ENCODE data around the gene MYO7B.

MYO7B gene

GRCh38 chr2:127504552-127505430 lies 30.7 kb upstream of the MYO7B start:
- H3K4me3 ChIP-seq (ENCODE audit: low read depth, low read length): no peak overlapping the region
- TF ChIP-seq CTCF (IDR thresholded peaks at IDR 0.05; ENCODE audit: control insufficient read depth, extremely low read depth, insufficient read depth): no peak
- DNase-seq (ENCODE audit: low read depth): no peak

- no peak for DNase-seq (ENCODE audit: low read depth)
- no peak for TF ChIP-seq CTCF (IDR thresholded peaks at IDR 0.05; ENCODE audit: control insufficient read depth, extremely low read depth, insufficient read depth)
- no peak overlapping the region for H3K4me3 ChIP-seq (ENCODE audit: low read depth, low read length)
Measured at GRCh38 chr2:127506510-127506909, 29.0 kb upstream of the MYO7B start.

GRCh38 chr2:127508023-127508630 lies 27.4 kb upstream of the MYO7B start:
- no peak overlapping the region for H3K4me3 ChIP-seq (ENCODE audit: low read depth, low read length)
- no peak for DNase-seq (ENCODE audit: low read depth)
- TF ChIP-seq CTCF (IDR thresholded peaks at IDR 0.05; ENCODE audit: control insufficient read depth, extremely low read depth, insufficient read depth): no peak

GRCh38 chr2:127508631-127509034 lies 26.9 kb upstream of the MYO7B start:
- no peak overlapping the region for H3K4me3 ChIP-seq (ENCODE audit: low read depth, low read length)
- DNase-seq (ENCODE audit: low read depth): no peak

GRCh38 chr2:127510073-127510472 lies 25.4 kb upstream of the MYO7B start:
- DNase-seq (ENCODE audit: low read depth): no peak
- no peak for TF ChIP-seq CTCF (IDR thresholded peaks at IDR 0.05; ENCODE audit: control insufficient read depth, extremely low read depth, insufficient read depth)
- no peak overlapping the region for H3K4me3 ChIP-seq (ENCODE audit: low read depth, low read length)

More at GRCh38 chr2:127508631-127509034, 26.9 kb upstream of the MYO7B start:
- TF ChIP-seq CTCF (IDR thresholded peaks at IDR 0.05; ENCODE audit: control insufficient read depth, extremely low read depth, insufficient read depth): no peak

- no peak for DNase-seq (ENCODE audit: low read depth)
- TF ChIP-seq CTCF (IDR thresholded peaks at IDR 0.05; ENCODE audit: control insufficient read depth, extremely low read depth, insufficient read depth): no peak
- H3K4me3 ChIP-seq (ENCODE audit: low read depth, low read length): no peak overlapping the region
Measured at GRCh38 chr2:127511090-127511695, 24.3 kb upstream of the MYO7B start.

Measured in LNCaP clone FGC (cell line).